GM12878 (cell line): ENCODE data around the gene CPT1C. TPM values are rescaled to one million over a fixed set of nuclear protein-coding genes. Genes with fewer than 3 reads are reported as not detected.

Experiments
- ATAC-seq: fragments of 200-7000 bp; cut with Tn5 transposase; 3 replicates; pipeline ENCODE4 v1.9.1; 2020; ENCODE audit warnings: mild to moderate bottlenecking, moderate library complexity
- BruUV-seq: library from RNA; stranded (reverse); fragments of 400-500 nt; replicated peaks from 2 replicates; lab custom pipeline; 2021; lab: Mats Ljungman, UMichigan
- CTCF ChIA-PET: fragments of 300-600 bp; sonication (Branson Sonifier 250); formaldehyde crosslinking; extraction: SDS; loops from one replicate; lab custom pipeline; 2021; ENCODE audit warnings: inconsistent platforms; lab: Yijun Ruan, JAX
- POLR2A ChIA-PET: fragments of 350-600 bp; formaldehyde crosslinking; extraction: SDS; loops from one replicate; lab custom pipeline; 2021; ENCODE audit warnings: inconsistent platforms; lab: Charles Lee
- RAD21 ChIA-PET: fragments of 300-600 bp; sonication (Branson Sonifier 250); formaldehyde crosslinking; loops from one replicate; lab custom pipeline; 2023; ENCODE audit warnings: antibody characterized with exemption; ENCODE audit not compliant: unreplicated experiment; lab: Charles Lee
- SMC1A ChIA-PET: fragments of 300-600 bp; sonication (Branson Sonifier 250); formaldehyde crosslinking; loops from one replicate; lab custom pipeline; 2023; ENCODE audit not compliant: unreplicated experiment, uncharacterized antibody; lab: Charles Lee
- DNase-seq: peaks from one replicate; pipeline ENCODE4 v3.0.0-alpha.2; 2011; ENCODE audit warnings: low read depth, low spot score
- FAIRE-seq: peaks from 3 replicates; lab custom pipeline; 2011; peaks lifted over from hg19 to GRCh38; lab: Jason Lieb, UNC
- H2AFZ ChIP-seq: 2 replicates; pipeline ENCODE4 v1.6.0; 2011; ENCODE audit warnings: low read depth, low read length, control low read depth; ENCODE audit not compliant: control insufficient read depth
- H3K27ac ChIP-seq: 2 replicates; pipeline ENCODE4 v1.5.1; 2011; ENCODE audit warnings: control low read depth; ENCODE audit not compliant: control insufficient read depth, insufficient read depth
- H3K27me3 ChIP-seq, 2 experiments: replicated peaks in 1 of 2; 2 replicates each; pipeline versions ENCODE4 v1.6.0 to v1.6.1; 2011; ENCODE audit warnings: low read length in 1 of 2; ENCODE audit not compliant: control insufficient read depth in 2 of 2, insufficient read depth in 2 of 2
- H3K36me3 ChIP-seq, 2 experiments: 2 replicates each; pipeline ENCODE4 v1.5.1; 2011; ENCODE audit warnings: low read length in 1 of 2; ENCODE audit not compliant: control insufficient read depth in 2 of 2, insufficient read depth in 2 of 2
- H3K4me1 ChIP-seq: 2 replicates; pipeline ENCODE4 v1.6.1; 2011; ENCODE audit warnings: mild to moderate bottlenecking, low read length, moderate library complexity, mixed read lengths; ENCODE audit not compliant: control insufficient read depth, insufficient read depth
- H3K4me2 ChIP-seq: 2 replicates; pipeline ENCODE4 v1.6.0; 2011; ENCODE audit warnings: control low read depth; ENCODE audit not compliant: control insufficient read depth, insufficient read depth
- H3K4me3 ChIP-seq: fragments of 200-600 bp; sonication (generic); 2 replicates; pipeline ENCODE4 v1.5.1; 2016
- H3K79me2 ChIP-seq: 2 replicates; pipeline ENCODE4 v1.6.0; 2011; ENCODE audit warnings: low read length; ENCODE audit not compliant: control insufficient read depth, insufficient read depth
- H3K9ac ChIP-seq: 2 replicates; pipeline ENCODE4 v1.8.0; 2011; ENCODE audit warnings: low read length, control low read depth, mixed read lengths; ENCODE audit not compliant: control insufficient read depth, insufficient read depth
- H3K9me3 ChIP-seq: replicated peaks from 3 replicates; pipeline ENCODE4 v1.5.1; 2011; ENCODE audit warnings: mild to moderate bottlenecking, low read length; ENCODE audit not compliant: control insufficient read depth, insufficient read depth
- H4K20me1 ChIP-seq: 2 replicates; pipeline ENCODE4 v1.6.0; 2011; ENCODE audit not compliant: control insufficient read depth, insufficient read depth
- BACH1 ChIP-seq: fragments of 450-650 bp; IDR thresholded peaks from 2 replicates; pipeline ENCODE4 v1.6.1; 2017; ENCODE audit warnings: mild to moderate bottlenecking, borderline replicate concordance
- BHLHE40 ChIP-seq, 2 experiments: fragments of 450-650 bp in 1 of 2; IDR thresholded peaks; 2 replicates each; pipeline ENCODE4 v1.6.1; 2011 to 2017; ENCODE audit warnings: low read depth in 2 of 2, borderline replicate concordance in 1 of 2, improper control_type of control experiment in 1 of 2, low read length in 1 of 2, mild to moderate bottlenecking in 1 of 2
- BMI1 ChIP-seq: fragments of 450-650 bp; IDR thresholded peaks from 2 replicates; pipeline ENCODE4 v1.6.1; 2016; ENCODE audit warnings: mild to moderate bottlenecking, moderate library complexity, borderline replicate concordance
- CBX3 ChIP-seq: fragments of 200-600 bp; sonication (generic); IDR thresholded peaks from 2 replicates; pipeline ENCODE4 v1.6.1; 2016; ENCODE audit warnings: low read depth, borderline replicate concordance
- CHD4 ChIP-seq: fragments of 200-600 bp; sonication (generic); IDR thresholded peaks from 2 replicates; pipeline ENCODE4 v1.6.1; 2016; ENCODE audit warnings: mild to moderate bottlenecking
- DPF2 ChIP-seq: fragments of 450-650 bp; IDR thresholded peaks from 2 replicates; pipeline ENCODE4 v1.6.1; 2017; ENCODE audit warnings: mild to moderate bottlenecking
- EGR1 ChIP-seq, 2 experiments: IDR thresholded peaks; 1 replicate in 1 of 2; 2 replicates in 1 of 2; pipeline ENCODE4 v1.6.1; 2011 to 2012; ENCODE audit warnings: low read depth in 2 of 2, low read length in 2 of 2, borderline replicate concordance in 1 of 2, mild to moderate bottlenecking in 1 of 2, moderate library complexity in 1 of 2
- HCFC1 ChIP-seq: fragments of 150-350 bp; IDR thresholded peaks from 2 replicates; pipeline ENCODE4 v1.6.1; 2014; ENCODE audit warnings: low read length
- HDGF ChIP-seq: fragments of 450-650 bp; IDR thresholded peaks from 2 replicates; pipeline ENCODE4 v1.6.1; 2016; ENCODE audit warnings: antibody characterized with exemption
- MXI1 ChIP-seq: fragments of 150-350 bp; IDR thresholded peaks from 2 replicates; pipeline ENCODE4 v1.6.1; 2011; ENCODE audit warnings: low read depth, mild to moderate bottlenecking, inconsistent platforms, low read length, improper control_type of control experiment
- MYC ChIP-seq: IDR thresholded peaks from 2 replicates; pipeline ENCODE4 v1.6.1; 2011; ENCODE audit warnings: mild to moderate bottlenecking, low read length, moderate library complexity, inconsistent platforms; ENCODE audit not compliant: insufficient read depth, insufficient replicate concordance, insufficient read length, severe bottlenecking
- NR2F1 ChIP-seq: fragments of 450-650 bp; conservative IDR thresholded peaks from 2 replicates; pipeline ENCODE4 v1.6.1; 2017; ENCODE audit warnings: mild to moderate bottlenecking
- NRF1 ChIP-seq: conservative IDR thresholded peaks from 2 replicates; pipeline ENCODE4 v1.6.1; 2011; ENCODE audit warnings: mild to moderate bottlenecking, low read depth, low read length, improper control_type of control experiment
- PAX5 ChIP-seq: IDR thresholded peaks from 2 replicates; pipeline ENCODE4 v1.6.1; 2011; ENCODE audit warnings: low read depth, low read length, borderline replicate concordance
- PML ChIP-seq: IDR thresholded peaks from 2 replicates; pipeline ENCODE4 v1.6.1; 2012; ENCODE audit warnings: low read length, inconsistent platforms
- POLR2A ChIP-seq: IDR thresholded peaks from 2 replicates; pipeline ENCODE4 v1.6.1; 2011; ENCODE audit warnings: low read depth, mild to moderate bottlenecking, low read length
- POLR2AphosphoS2 ChIP-seq: IDR thresholded peaks from 2 replicates; pipeline ENCODE4 v1.6.1; 2011; ENCODE audit warnings: low read depth, mild to moderate bottlenecking, low read length, improper control_type of control experiment, moderate library complexity
- POLR2AphosphoS5 ChIP-seq: IDR thresholded peaks from 2 replicates; pipeline ENCODE4 v1.6.1; 2011; ENCODE audit warnings: mild to moderate bottlenecking, low read length, inconsistent platforms
- RUNX3 ChIP-seq: IDR thresholded peaks from 2 replicates; pipeline ENCODE4 v1.6.1; 2012; ENCODE audit warnings: low read length, inconsistent platforms
- SP1 ChIP-seq: IDR thresholded peaks from one replicate; pipeline ENCODE4 v1.6.1; 2011; ENCODE audit warnings: low read depth, low read length
- STAT1 ChIP-seq: fragments of 450-650 bp; conservative IDR thresholded peaks from 2 replicates; pipeline ENCODE4 v1.6.1; 2014; ENCODE audit warnings: antibody characterized with exemption, mild to moderate bottlenecking
- STAT3 ChIP-seq: IDR thresholded peaks from 2 replicates; pipeline ENCODE4 v1.6.1; 2011; ENCODE audit warnings: low read depth, low read length, improper control_type of control experiment
- TARDBP ChIP-seq: IDR thresholded peaks from 2 replicates; pipeline ENCODE4 v1.6.1; 2016; ENCODE audit warnings: borderline replicate concordance
- YY1 ChIP-seq: IDR thresholded peaks from 2 replicates; pipeline ENCODE4 v1.6.1; 2011; ENCODE audit warnings: low read depth, mild to moderate bottlenecking, low read length
- WGBS: methylation state at CpG from one replicate; pipeline ENCODE4 v1.1.6; 2016; ENCODE audit warnings: low lambda C conversion rate; ENCODE audit not compliant: insufficient replicate concordance, insufficient coverage; ENCODE audit errors: missing lambda C conversion rate; 5-methylcytosine and 5-hydroxymethylcytosine counted together
- in situ Hi-C: fragments of 300-500 bp; cut with MboI; formaldehyde crosslinking; loops from 9 replicates; pipeline ENCODE4 v1.14.3; 2018; ENCODE audit warnings: mixed read lengths
- intact Hi-C: fragments of 100-400 bp; cut with micrococcal nuclease; formaldehyde crosslinking; loops from one replicate; pipeline ENCODE4 v1.14.2; 2022; ENCODE audit not compliant: unreplicated experiment
- polyA plus RNA-seq, 11 experiments: library from polyadenylated mRNA; depleted of rRNA in 4 of 11; unstranded in 6 of 11; stranded (reverse) in 5 of 11; fragments of >200 nt; fragmentation: Nextera tagmentation in 4 of 11; fragmentation: Illumina TruSeq in 1 of 11; extraction: Ambion mirVana in 4 of 11; extraction: Trizol in 1 of 11; gene quantifications; 1 replicate in 1 of 11; 2 replicates in 10 of 11; pipeline versions ENCODE4 v1.2.1 to v1.2.3, GENCODE V29; 2011 to 2016; ENCODE audit warnings: inconsistent platforms in 2 of 11, missing spikeins in 2 of 11, low read depth in 1 of 11
- total RNA-seq, 4 experiments: library from RNA; depleted of rRNA in 3 of 4; stranded (reverse); fragments of >200 nt in 3 of 4; fragmentation: Illumina TruSeq in 1 of 4; extraction: Trizol in 1 of 4; gene quantifications; 2 replicates each; pipeline versions ENCODE4 v1.2.1 to v1.2.3, GENCODE V29; 2013 to 2021
- TF ChIP-seq, protein P1 (sequence below): IDR thresholded peaks from 2 replicates; pipeline ENCODE4 v1.6.1; 2011; ENCODE audit warnings: low read depth, low read length, improper control_type of control experiment, borderline replicate concordance

The CPT1C gene
- total and polyA plus RNA-seq, 10 of the 15 experiments (the other 5 are each of a cell fraction or from before 2014, with no cell fraction given): 0.04 to 0.56 (median 0.21) TPM; not detected in 3

DNA sequence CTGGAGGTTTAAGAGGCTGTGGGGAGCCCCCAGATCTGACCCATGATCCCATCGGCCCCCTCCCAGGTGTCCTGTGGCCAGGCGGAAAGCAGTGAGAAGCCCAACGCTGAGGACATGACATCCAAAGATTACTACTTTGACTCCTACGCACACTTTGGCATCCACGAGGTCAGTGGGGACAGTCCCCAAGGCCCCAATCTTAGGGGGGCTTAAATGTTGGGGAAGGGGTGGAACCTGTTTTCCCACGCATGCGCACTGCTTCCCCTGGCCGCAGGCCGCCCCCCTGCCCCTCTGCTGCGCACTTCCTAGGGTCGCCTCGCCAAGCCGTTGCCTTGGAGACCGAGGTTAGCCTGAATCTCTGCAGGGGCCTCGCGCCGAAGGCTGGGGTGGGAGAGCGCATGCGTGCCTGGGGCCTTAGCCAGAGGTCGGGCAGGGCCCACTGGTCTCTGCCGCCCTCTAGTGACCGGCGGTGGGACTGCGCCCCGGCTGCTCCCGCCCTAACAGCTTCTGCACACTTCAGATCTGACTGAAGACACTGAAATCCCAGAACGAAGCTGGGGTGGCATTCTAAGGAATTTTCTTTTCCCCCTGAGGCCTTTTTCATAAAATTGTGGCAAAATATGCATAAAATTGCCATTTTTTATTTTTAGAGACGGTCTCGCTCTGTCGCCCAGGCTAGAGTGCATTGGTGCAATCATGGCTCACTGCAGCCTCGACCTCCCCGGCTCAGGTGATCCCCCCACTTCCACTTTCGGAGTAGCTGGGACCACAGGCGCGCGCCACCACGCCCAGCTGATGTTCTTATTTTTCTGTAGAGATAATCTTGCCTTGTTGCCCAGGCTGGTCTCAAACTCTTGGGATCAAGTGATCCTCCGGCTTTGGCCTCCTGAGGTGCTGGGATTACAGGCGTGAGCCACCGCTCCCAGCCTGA is 10.2 kb upstream of the CPT1C start:
- no TSS peak for BruUV-seq
- no peaks in the 10 kb centered on the region for H3K27me3 ChIP-seq
- ATAC-seq: peak; percentile 9
- peaks cover 12% of the 10 kb centered on the region for H3K4me1 ChIP-seq
- ChIA-PET SMC1A (interaction anchor here (0.8 to 1.6 kb wide), 4 partner anchors 7 to 134 kb away, joined by 3 to 6 read pairs (median 4); no protein-coding TSS in a partner anchor), CTCF (interaction anchor here (0.6 to 3.8 kb wide), 21 partner anchors 9 to 455 kb away, joined by 3 to 24 read pairs (median 3); partner anchors contain the start of genes BCL2L12, FLT3LG, IRF3 and NOSIP), RAD21 (interaction anchor here (0.7 to 1.3 kb wide), 6 partner anchors 14 to 172 kb away, joined by 3 to 4 read pairs (median 4); partner anchors contain the start of gene RRAS), POLR2A (interaction anchor here (0.7 to 11.2 kb wide), 4 partner anchors 15 to 91 kb away, joined by 3 to 200 read pairs (median 64); partner anchors contain the start of genes BCL2L12, IRF3, RRAS and SCAF1)
- no peak overlapping the region; the same call in 1 of the 2 replicates for H3K9ac ChIP-seq
- peak overlapping the region; percentile 100 for H3K4me3 ChIP-seq
- WGBS: 14% methylated on average over 40 of the region's 40 CpGs
- no peak overlapping the region for H2AFZ ChIP-seq
- intact Hi-C loops: no loop called here
- peaks cover 16% of the 10 kb centered on the region for H4K20me1 ChIP-seq
- no peaks in the 10 kb centered on the region for H3K9me3 ChIP-seq
- H3K36me3 ChIP-seq: peaks cover 19 to 25% of the 10 kb centered on the region in 2 experiments
- peak overlapping the region; percentile 97 for H3K4me2 ChIP-seq
- no peak for DNase-seq
- peak overlapping the region; percentile 3; the same call in 1 of the 2 replicates for H3K27ac ChIP-seq
- in situ Hi-C loops: no loop called here
- peak; percentile 97 for FAIRE-seq
- peaks cover 48% of the 10 kb centered on the region for H3K79me2 ChIP-seq
- TF ChIP-seq HCFC1 (0 out of 2 replicates have a peak, but pooled peaks have one; percentile 39), PAX5 (peak; percentile 64; the same call in 1 of the 2 replicates), MYC (no peak), POLR2AphosphoS2 (no peak), EGR1 (IDR thresholded peaks at IDR 0.05; ENCODE audit: borderline replicate concordance in 1 of 2, low read depth in 2 of 2, low read length in 2 of 2) (0 out of 3 replicates have a peak, but pooled peaks of 1 of the 2 experiments have one; percentile 32), BHLHE40 (IDR thresholded peaks at IDR 0.05; ENCODE audit: borderline replicate concordance in 1 of 2, low read depth in 2 of 2, low read length in 1 of 2) (peak; percentile 40 to 58; a peak in 3 of 4 replicates), STAT3 (no peak), BACH1 (peak; percentile 49; the same call in 1 of the 2 replicates), POLR2AphosphoS5 (peak; percentile 48; the same call in 1 of the 2 replicates), CHD4 (no peak), STAT1 (0 out of 2 replicates have a peak, but pooled peaks have one; percentile 53), NR2F1 (peak; percentile 75), RUNX3 (peak; percentile 37), YY1 (peak; percentile 63; the same call in 1 of the 2 replicates), TARDBP (no peak), POLR2A (peak; percentile 53), DPF2 (peak; percentile 31; the same call in 1 of the 2 replicates), HDGF (0 out of 2 replicates have a peak, but pooled peaks have one; percentile 63), SP1 (peak; percentile 41), BMI1 (peak; percentile 82), NRF1 (peak; percentile 56), PML (no peak), MXI1 (peak; percentile 18; the same call in 1 of the 2 replicates), CBX3 (no peak)
- TF ChIP-seq, protein P1, sequence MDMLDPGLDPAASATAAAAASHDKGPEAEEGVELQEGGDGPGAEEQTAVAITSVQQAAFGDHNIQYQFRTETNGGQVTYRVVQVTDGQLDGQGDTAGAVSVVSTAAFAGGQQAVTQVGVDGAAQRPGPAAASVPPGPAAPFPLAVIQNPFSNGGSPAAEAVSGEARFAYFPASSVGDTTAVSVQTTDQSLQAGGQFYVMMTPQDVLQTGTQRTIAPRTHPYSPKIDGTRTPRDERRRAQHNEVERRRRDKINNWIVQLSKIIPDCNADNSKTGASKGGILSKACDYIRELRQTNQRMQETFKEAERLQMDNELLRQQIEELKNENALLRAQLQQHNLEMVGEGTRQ: no peak
